ENCODE data around the gene C1orf174. TPM values are rescaled to one million over a fixed set of nuclear protein-coding genes. Genes with fewer than 3 reads are reported as not detected.
A peak's percentile ranks its signal among the peaks of the same experiment; 100 is the strongest.

C1orf174 gene
- total RNA-seq, 1 experiment from 2014 or later, result 21.1 TPM

- Histone ChIP-seq H4K8ac (replicated peaks; ENCODE audit: insufficient read length, low read depth, low read length) (no peak overlapping the region), H3K23me2 (ENCODE audit: insufficient read length, low read depth, low read length, poor library complexity, severe bottlenecking) (peaks cover 7% of the 10 kb centered on the region), H3K9me3 (ENCODE audit: control insufficient read depth, low read depth, low read length) (no peaks in the 10 kb centered on the region), H3T11ph (ENCODE audit: low read length) (no peak overlapping the region), H3K4me2 (ENCODE audit: insufficient read depth, insufficient read length, low read length) (no peak overlapping the region), H3K56ac (ENCODE audit: insufficient read length, low read depth, low read length) (no peak overlapping the region), H4K20me1 (ENCODE audit: control insufficient read depth, insufficient read depth, insufficient read length) (no peaks in the 10 kb centered on the region), H3K27ac (ENCODE audit: insufficient read length, low read depth, low read length) (no peak overlapping the region), H3K9ac (ENCODE audit: extremely low read depth, insufficient read length, low read length) (no peak overlapping the region), H4K91ac (ENCODE audit: insufficient read length, low read depth, low read length) (no peak overlapping the region), H3K14ac (ENCODE audit: insufficient read depth, low read length) (peak overlapping the region; percentile 35; the same call in 1 of the 2 replicates), H2BK15ac (ENCODE audit: low read depth, low read length) (no peak overlapping the region), H3K79me1 (ENCODE audit: insufficient read depth, low read depth, low read length, poor library complexity, severe bottlenecking) (no peaks in the 10 kb centered on the region), H2AFZ (ENCODE audit: low read length) (no peak overlapping the region), H2BK5ac (ENCODE audit: insufficient read length, low read length) (no peak overlapping the region), H2BK20ac (ENCODE audit: low read depth, low read length, poor library complexity, severe bottlenecking) (no peak overlapping the region), H2BK120ac (ENCODE audit: low read depth, low read length, poor library complexity, severe bottlenecking) (no peak overlapping the region), H3K18ac (ENCODE audit: insufficient read length, low read depth, low read length) (no peak overlapping the region), H3K27me3 (ENCODE audit: insufficient read depth, low read length) (no peaks in the 10 kb centered on the region), H3K4ac (ENCODE audit: low read depth, low read length) (no peak overlapping the region), H2BK12ac (ENCODE audit: insufficient read length, low read depth, low read length) (no peak overlapping the region), H3K23ac (ENCODE audit: insufficient read length, low read depth, low read length) (no peak overlapping the region), H2AK5ac (ENCODE audit: insufficient read length, low read length) (no peak overlapping the region), H3K79me2 (ENCODE audit: insufficient read depth, low read length) (peaks cover 6% of the 10 kb centered on the region; the same call in 1 of the 2 replicates), H3K4me1 (ENCODE audit: insufficient read depth, low read length) (no peaks in the 10 kb centered on the region), H4K5ac (ENCODE audit: insufficient read length, low read depth, low read length) (no peak overlapping the region)
- Mint-ChIP-seq H3K36me3 (ENCODE audit: insufficient read depth in 1 of 3, low read depth in 3 of 3) (peaks cover 0 to 3% (median 3%) of the 10 kb centered on the region in 3 experiments; a peak in 3 of 7 replicates), H3K27me3 (ENCODE audit: low read depth) (no peaks in the 10 kb centered on the region), H3K4me1 (peaks cover 33% of the 10 kb centered on the region in 2 experiments), H3K4me3 (no peak overlapping the region), H3K9me3 (peaks cover 3 to 4% of the 10 kb centered on the region in 2 experiments; a peak in 3 of 5 replicates), H3K27ac (peak overlapping the region; percentile 37 to 61 (median 38); a peak in 3 of 7 replicates)
- no peak for DNase-seq
- TF ChIP-seq, protein P1, sequence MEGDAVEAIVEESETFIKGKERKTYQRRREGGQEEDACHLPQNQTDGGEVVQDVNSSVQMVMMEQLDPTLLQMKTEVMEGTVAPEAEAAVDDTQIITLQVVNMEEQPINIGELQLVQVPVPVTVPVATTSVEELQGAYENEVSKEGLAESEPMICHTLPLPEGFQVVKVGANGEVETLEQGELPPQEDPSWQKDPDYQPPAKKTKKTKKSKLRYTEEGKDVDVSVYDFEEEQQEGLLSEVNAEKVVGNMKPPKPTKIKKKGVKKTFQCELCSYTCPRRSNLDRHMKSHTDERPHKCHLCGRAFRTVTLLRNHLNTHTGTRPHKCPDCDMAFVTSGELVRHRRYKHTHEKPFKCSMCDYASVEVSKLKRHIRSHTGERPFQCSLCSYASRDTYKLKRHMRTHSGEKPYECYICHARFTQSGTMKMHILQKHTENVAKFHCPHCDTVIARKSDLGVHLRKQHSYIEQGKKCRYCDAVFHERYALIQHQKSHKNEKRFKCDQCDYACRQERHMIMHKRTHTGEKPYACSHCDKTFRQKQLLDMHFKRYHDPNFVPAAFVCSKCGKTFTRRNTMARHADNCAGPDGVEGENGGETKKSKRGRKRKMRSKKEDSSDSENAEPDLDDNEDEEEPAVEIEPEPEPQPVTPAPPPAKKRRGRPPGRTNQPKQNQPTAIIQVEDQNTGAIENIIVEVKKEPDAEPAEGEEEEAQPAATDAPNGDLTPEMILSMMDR (conservative IDR thresholded peaks at IDR 0.05), result no peak
- no CpG with 5 or more reads among the region's 16 CpGs for WGBS (ENCODE audit: extremely low coverage, insufficient read length, low lambda C conversion rate)
Observed at GRCh38 chr1:3903141-3904005, 3.3 kb upstream of the C1orf174 start.
